Liver (tissue), 9 donors: ENCODE results near the gene CLK3. TPM values are rescaled to one million over a fixed set of nuclear protein-coding genes. Genes with fewer than 3 reads are reported as not detected.

Source experiments
- DNase-seq: peaks from one replicate; pipeline ENCODE4 v3.0.0-alpha.2; 2017; ENCODE audit warnings: low spot score
- H3K27ac ChIP-seq, 2 donors: one replicate each; pipeline ENCODE4 v1.7.0; 2013; ENCODE audit warnings: inconsistent platforms in 2 of 2, low read length in 2 of 2, control low read depth in 1 of 2, low read depth in 1 of 2, mild to moderate bottlenecking in 1 of 2
- H3K27me3 ChIP-seq, 4 donors: one replicate each; pipeline versions ENCODE4 v1.6.1 to v1.7.0; 2013; ENCODE audit warnings: low read length in 3 of 4, inconsistent platforms in 1 of 4, mild to moderate bottlenecking in 1 of 4, moderate library complexity in 1 of 4; ENCODE audit not compliant: control insufficient read depth in 4 of 4, insufficient read depth in 4 of 4
- H3K36me3 ChIP-seq, 4 donors: one replicate each; pipeline versions ENCODE4 v1.6.1 to v1.7.0; 2013; ENCODE audit warnings: low read length in 3 of 4, mild to moderate bottlenecking in 3 of 4, low read depth in 1 of 4, moderate library complexity in 1 of 4; ENCODE audit not compliant: control insufficient read depth in 4 of 4, insufficient read depth in 3 of 4
- H3K4me1 ChIP-seq, 4 donors: one replicate each; pipeline versions ENCODE4 v1.6.1 to v1.7.0; 2013; ENCODE audit warnings: low read length in 3 of 4, mild to moderate bottlenecking in 3 of 4, moderate library complexity in 1 of 4; ENCODE audit not compliant: control insufficient read depth in 4 of 4, insufficient read depth in 4 of 4
- H3K4me3 ChIP-seq, 3 donors: one replicate each; pipeline versions ENCODE4 v1.6.1 to v1.7.0; 2013; ENCODE audit warnings: low read length in 3 of 3, control low read depth in 1 of 3, low read depth in 1 of 3, mild to moderate bottlenecking in 1 of 3
- H3K9ac ChIP-seq, 2 donors: one replicate each; pipeline ENCODE4 v1.7.0; 2013; ENCODE audit warnings: low read length in 2 of 2, mild to moderate bottlenecking in 2 of 2, moderate library complexity in 2 of 2, control low read depth in 1 of 2, low read depth in 1 of 2
- H3K9me3 ChIP-seq, 4 donors: one replicate each; pipeline versions ENCODE4 v1.6.1 to v1.7.0; 2013; ENCODE audit warnings: low read length in 3 of 4; ENCODE audit not compliant: control insufficient read depth in 4 of 4
- FOXA1 ChIP-seq: IDR thresholded peaks from 2 replicates; pipeline ENCODE4 v1.6.1; 2016; ENCODE audit warnings: antibody characterized with exemption
- GABPA ChIP-seq, 2 donors: IDR thresholded peaks in 1 of 2; conservative IDR thresholded peaks in 1 of 2; 2 replicates each; pipeline ENCODE4 v1.6.1; 2016; ENCODE audit warnings: antibody characterized with exemption in 2 of 2, mild to moderate bottlenecking in 1 of 2, moderate library complexity in 1 of 2
- HNF4A ChIP-seq, 2 donors: conservative IDR thresholded peaks; 2 replicates each; pipeline ENCODE4 v1.6.1; 2016; ENCODE audit warnings: antibody characterized with exemption in 2 of 2, mild to moderate bottlenecking in 2 of 2
- HNF4G ChIP-seq: IDR thresholded peaks from 2 replicates; pipeline ENCODE4 v1.6.1; 2016; ENCODE audit warnings: antibody characterized with exemption
- RAD21 ChIP-seq, 2 donors: IDR thresholded peaks; 2 replicates each; pipeline ENCODE4 v1.6.1; 2016; ENCODE audit warnings: antibody characterized with exemption in 2 of 2, mild to moderate bottlenecking in 2 of 2
- RXRA ChIP-seq, 2 donors: IDR thresholded peaks; 2 replicates each; pipeline ENCODE4 v1.6.1; 2017 to 2018; ENCODE audit warnings: antibody characterized with exemption in 2 of 2, mild to moderate bottlenecking in 1 of 2
- SP1 ChIP-seq: IDR thresholded peaks from 2 replicates; pipeline ENCODE4 v1.6.1; 2018; ENCODE audit warnings: antibody characterized with exemption, mild to moderate bottlenecking
- YY1 ChIP-seq: IDR thresholded peaks from 2 replicates; pipeline ENCODE4 v1.6.1; 2016; ENCODE audit warnings: antibody characterized with exemption, mild to moderate bottlenecking
- WGBS: extraction: QIAGEN DNeasy Blood & Tissue Kit; methylation state at CpG from one replicate; pipeline ENCODE4 v1.1.7; 2013; 5-methylcytosine and 5-hydroxymethylcytosine counted together
- polyA plus RNA-seq, 2 donors: library from polyadenylated mRNA; stranded (reverse) in 1 of 2; unstranded in 1 of 2; fragments of 200-250 nt in 1 of 2; fragments of >200 nt in 1 of 2; fragmentation: Nextera tagmentation in 1 of 2; extraction: Ambion mirVana in 1 of 2; gene quantifications; one replicate each; pipeline versions ENCODE4 v1.2.1 to v1.2.3, GENCODE V29; 2013 to 2015
- total RNA-seq, 2 donors: library from RNA; depleted of rRNA; stranded (reverse); fragments of >200 nt; gene quantifications; one replicate each; pipeline ENCODE4 v1.2.3, GENCODE V29; 2014
- TF ChIP-seq, protein P1 (sequence below): fragments of 150-350 bp; IDR thresholded peaks from 2 replicates; pipeline ENCODE4 v1.5.1; 2017; ENCODE audit warnings: improper control_type of control experiment, low read depth, low read length; ENCODE audit not compliant: missing input control
- TF ChIP-seq, protein P2 (sequence below): IDR thresholded peaks from 2 replicates; pipeline ENCODE4 v1.6.1; 2016; ENCODE audit warnings: antibody characterized with exemption, mild to moderate bottlenecking
- donor health status: healthy.
- donor health status: healthy.
- donor health status: healthy.
- donor health status: healthy.
- donor health status: healthy.

CLK3 gene
- total and polyA plus RNA-seq, 4 donors: 20.1 to 66.8 (median 28.4) TPM

DNA sequence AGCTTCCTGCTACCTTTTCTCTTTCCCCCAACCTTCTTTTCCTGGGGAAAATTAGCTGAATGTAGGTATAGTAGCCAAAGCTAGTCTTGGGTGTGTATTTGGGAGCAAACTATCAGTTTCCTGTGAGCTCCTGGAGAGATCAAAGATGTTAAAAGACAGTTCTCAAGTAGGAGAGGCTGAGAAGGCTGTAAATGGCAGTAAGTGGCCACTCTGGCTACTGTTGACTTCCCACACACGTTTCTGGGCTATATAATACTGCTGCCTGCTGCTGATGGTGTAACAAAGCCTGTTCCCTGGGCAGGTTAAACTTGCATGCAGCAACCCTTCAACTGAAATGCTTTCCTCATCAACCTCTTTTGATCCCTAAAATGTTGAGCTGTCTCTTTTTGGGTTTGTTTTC lies 47.0 kb upstream of the CLK3 start:
- H3K4me3 ChIP-seq: no peak overlapping the region
- H3K27me3 ChIP-seq: no peaks in the 10 kb centered on the region
- TF ChIP-seq, protein P1, sequence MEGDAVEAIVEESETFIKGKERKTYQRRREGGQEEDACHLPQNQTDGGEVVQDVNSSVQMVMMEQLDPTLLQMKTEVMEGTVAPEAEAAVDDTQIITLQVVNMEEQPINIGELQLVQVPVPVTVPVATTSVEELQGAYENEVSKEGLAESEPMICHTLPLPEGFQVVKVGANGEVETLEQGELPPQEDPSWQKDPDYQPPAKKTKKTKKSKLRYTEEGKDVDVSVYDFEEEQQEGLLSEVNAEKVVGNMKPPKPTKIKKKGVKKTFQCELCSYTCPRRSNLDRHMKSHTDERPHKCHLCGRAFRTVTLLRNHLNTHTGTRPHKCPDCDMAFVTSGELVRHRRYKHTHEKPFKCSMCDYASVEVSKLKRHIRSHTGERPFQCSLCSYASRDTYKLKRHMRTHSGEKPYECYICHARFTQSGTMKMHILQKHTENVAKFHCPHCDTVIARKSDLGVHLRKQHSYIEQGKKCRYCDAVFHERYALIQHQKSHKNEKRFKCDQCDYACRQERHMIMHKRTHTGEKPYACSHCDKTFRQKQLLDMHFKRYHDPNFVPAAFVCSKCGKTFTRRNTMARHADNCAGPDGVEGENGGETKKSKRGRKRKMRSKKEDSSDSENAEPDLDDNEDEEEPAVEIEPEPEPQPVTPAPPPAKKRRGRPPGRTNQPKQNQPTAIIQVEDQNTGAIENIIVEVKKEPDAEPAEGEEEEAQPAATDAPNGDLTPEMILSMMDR: no peak
- TF ChIP-seq FOXA1 (no peak), GABPA (IDR thresholded peaks at IDR 0.05 in 1 of 2, conservative IDR thresholded peaks at IDR 0.05 in 1 of 2) (no peak), RXRA (IDR thresholded peaks at IDR 0.05) (no peak), HNF4G (no peak)
- peaks cover 0 to 16% (median 6%) of the 10 kb centered on the region in 4 donors for H3K36me3 ChIP-seq
- H3K4me1 ChIP-seq: no peaks in the 10 kb centered on the region
- DNase-seq: no peak
- H3K27ac ChIP-seq: no peak overlapping the region
- H3K9ac ChIP-seq: no peak overlapping the region
- H3K9me3 ChIP-seq: no peaks in the 10 kb centered on the region
- 86% methylated on average over 1 of the region's 1 CpG for whole genome bisulfite sequencing

- TF ChIP-seq YY1 (no peak), RAD21 (IDR thresholded peaks at IDR 0.05) (no peak), GABPA (IDR thresholded peaks at IDR 0.05 in 1 of 2, conservative IDR thresholded peaks at IDR 0.05 in 1 of 2) (no peak), HNF4A (conservative IDR thresholded peaks at IDR 0.05) (no peak), SP1 (no peak)
- H3K4me1 ChIP-seq: no peaks in the 10 kb centered on the region
- no peak overlapping the region for H3K27ac ChIP-seq
- H3K4me3 ChIP-seq: no peak overlapping the region
- 92% methylated on average over 4 of the region's 4 CpGs for WGBS
- H3K9me3 ChIP-seq: no peaks in the 10 kb centered on the region
- H3K27me3 ChIP-seq: no peaks in the 10 kb centered on the region
- DNase-seq: no peak
- H3K9ac ChIP-seq: no peak overlapping the region
- H3K36me3 ChIP-seq: peaks cover 0 to 22% (median 7%) of the 10 kb centered on the region in 4 donors
Observed at GRCh38 chr15:74569731-74570070, 45.9 kb upstream of the CLK3 start.

DNA sequence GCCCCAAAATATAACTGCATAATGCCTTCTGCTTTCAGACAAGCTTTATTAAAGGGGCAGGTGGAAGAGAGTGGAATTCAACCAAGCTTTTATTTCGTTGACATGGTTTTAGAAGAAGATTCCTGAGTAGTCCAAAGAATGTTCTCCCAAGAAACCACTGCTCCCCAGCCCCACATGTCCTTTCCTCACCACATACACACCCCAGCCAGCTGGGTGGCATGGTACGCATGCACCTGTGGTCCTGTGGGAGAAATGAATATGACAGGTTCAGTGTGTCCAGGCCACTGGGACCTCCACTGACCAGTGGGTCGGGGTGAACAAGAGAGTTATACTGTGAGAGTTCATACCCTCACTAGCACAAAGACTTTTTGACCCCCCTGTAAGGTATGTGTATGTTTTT lies 44.4 kb upstream of the CLK3 start:
- no peak overlapping the region for H3K4me3 ChIP-seq
- TF ChIP-seq RAD21 (IDR thresholded peaks at IDR 0.05) (no peak), FOXA1 (no peak), GABPA (IDR thresholded peaks at IDR 0.05 in 1 of 2, conservative IDR thresholded peaks at IDR 0.05 in 1 of 2) (no peak)
- TF ChIP-seq, protein P2, sequence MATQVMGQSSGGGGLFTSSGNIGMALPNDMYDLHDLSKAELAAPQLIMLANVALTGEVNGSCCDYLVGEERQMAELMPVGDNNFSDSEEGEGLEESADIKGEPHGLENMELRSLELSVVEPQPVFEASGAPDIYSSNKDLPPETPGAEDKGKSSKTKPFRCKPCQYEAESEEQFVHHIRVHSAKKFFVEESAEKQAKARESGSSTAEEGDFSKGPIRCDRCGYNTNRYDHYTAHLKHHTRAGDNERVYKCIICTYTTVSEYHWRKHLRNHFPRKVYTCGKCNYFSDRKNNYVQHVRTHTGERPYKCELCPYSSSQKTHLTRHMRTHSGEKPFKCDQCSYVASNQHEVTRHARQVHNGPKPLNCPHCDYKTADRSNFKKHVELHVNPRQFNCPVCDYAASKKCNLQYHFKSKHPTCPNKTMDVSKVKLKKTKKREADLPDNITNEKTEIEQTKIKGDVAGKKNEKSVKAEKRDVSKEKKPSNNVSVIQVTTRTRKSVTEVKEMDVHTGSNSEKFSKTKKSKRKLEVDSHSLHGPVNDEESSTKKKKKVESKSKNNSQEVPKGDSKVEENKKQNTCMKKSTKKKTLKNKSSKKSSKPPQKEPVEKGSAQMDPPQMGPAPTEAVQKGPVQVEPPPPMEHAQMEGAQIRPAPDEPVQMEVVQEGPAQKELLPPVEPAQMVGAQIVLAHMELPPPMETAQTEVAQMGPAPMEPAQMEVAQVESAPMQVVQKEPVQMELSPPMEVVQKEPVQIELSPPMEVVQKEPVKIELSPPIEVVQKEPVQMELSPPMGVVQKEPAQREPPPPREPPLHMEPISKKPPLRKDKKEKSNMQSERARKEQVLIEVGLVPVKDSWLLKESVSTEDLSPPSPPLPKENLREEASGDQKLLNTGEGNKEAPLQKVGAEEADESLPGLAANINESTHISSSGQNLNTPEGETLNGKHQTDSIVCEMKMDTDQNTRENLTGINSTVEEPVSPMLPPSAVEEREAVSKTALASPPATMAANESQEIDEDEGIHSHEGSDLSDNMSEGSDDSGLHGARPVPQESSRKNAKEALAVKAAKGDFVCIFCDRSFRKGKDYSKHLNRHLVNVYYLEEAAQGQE: no peak
- H3K4me1 ChIP-seq: no peaks in the 10 kb centered on the region
- no peak overlapping the region for H3K9ac ChIP-seq
- no peak overlapping the region for H3K27ac ChIP-seq
- H3K27me3 ChIP-seq: no peaks in the 10 kb centered on the region
- no peak for DNase-seq
- peaks cover 0 to 22% (median 12%) of the 10 kb centered on the region in 4 donors for H3K36me3 ChIP-seq
- no peaks in the 10 kb centered on the region for H3K9me3 ChIP-seq
- WGBS: 97% methylated on average over 3 of the region's 3 CpGs
